BJ (cell line): ENCODE data around the gene DSC2. TPM values are rescaled to one million over a fixed set of nuclear protein-coding genes. Genes with fewer than 3 reads are reported as not detected.

Experiments used
- CTCF ChIA-PET: fragments of 350-600 bp; formaldehyde crosslinking; extraction: SDS; loops from one replicate; lab custom pipeline; 2021; ENCODE audit warnings: antibody characterized with exemption, inconsistent platforms; lab: Yijun Ruan, JAX
- POLR2A ChIA-PET: fragments of 300-600 bp; sonication (Branson Sonifier 250); formaldehyde crosslinking; extraction: SDS; loops from one replicate; lab custom pipeline; 2021; ENCODE audit warnings: antibody characterized with exemption; lab: Charles Lee
- DNase-seq: peaks from one replicate; pipeline ENCODE4 v3.0.0-alpha.2; 2011; ENCODE audit warnings: low read depth
- H3K27me3 ChIP-seq: 2 replicates; pipeline ENCODE4 v1.6.0; 2011; ENCODE audit warnings: low read length; ENCODE audit not compliant: control insufficient read depth, insufficient read depth
- H3K36me3 ChIP-seq: 2 replicates; pipeline ENCODE4 v1.5.1; 2011; ENCODE audit warnings: low read length; ENCODE audit not compliant: control insufficient read depth, insufficient read depth
- H3K4me3 ChIP-seq: 2 replicates; pipeline ENCODE4 v1.5.1; 2011; ENCODE audit warnings: low read depth, mild to moderate bottlenecking, control low read depth, low read length
- polyA plus RNA-seq: library from polyadenylated mRNA; depleted of rRNA; stranded (reverse); fragments of >200 nt; gene quantifications from 2 replicates; pipeline ENCODE4 v1.2.3, GENCODE V29; 2011
- TF ChIP-seq, protein P1 (sequence below): IDR thresholded peaks from 2 replicates; pipeline ENCODE4 v1.5.1; 2011; ENCODE audit warnings: low read depth, mild to moderate bottlenecking, control low read depth, inconsistent platforms, low read length, moderate library complexity; ENCODE audit not compliant: insufficient read depth

DSC2 gene
- polyA plus RNA-seq, 1 experiment: not detected

DNA sequence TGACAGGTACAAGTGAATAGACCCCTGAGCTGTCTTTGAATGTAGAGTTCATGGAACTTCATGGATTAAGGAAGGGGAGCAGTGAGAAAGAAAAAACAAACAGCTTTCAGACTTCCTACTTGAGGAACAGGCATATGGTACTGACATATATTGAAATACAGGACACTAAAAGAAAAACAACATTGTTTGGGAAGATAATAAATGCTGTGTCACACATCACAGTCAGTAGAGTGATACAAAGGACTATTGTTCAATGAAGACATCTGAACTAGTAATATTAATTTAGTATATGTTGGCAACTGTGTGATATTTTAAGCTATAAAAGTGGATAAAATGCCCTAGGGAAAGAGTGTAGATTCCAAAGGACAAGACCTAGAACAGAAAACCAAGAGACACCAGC is 3.3 kb downstream of the DSC2 start:
- TF ChIP-seq, protein P1, sequence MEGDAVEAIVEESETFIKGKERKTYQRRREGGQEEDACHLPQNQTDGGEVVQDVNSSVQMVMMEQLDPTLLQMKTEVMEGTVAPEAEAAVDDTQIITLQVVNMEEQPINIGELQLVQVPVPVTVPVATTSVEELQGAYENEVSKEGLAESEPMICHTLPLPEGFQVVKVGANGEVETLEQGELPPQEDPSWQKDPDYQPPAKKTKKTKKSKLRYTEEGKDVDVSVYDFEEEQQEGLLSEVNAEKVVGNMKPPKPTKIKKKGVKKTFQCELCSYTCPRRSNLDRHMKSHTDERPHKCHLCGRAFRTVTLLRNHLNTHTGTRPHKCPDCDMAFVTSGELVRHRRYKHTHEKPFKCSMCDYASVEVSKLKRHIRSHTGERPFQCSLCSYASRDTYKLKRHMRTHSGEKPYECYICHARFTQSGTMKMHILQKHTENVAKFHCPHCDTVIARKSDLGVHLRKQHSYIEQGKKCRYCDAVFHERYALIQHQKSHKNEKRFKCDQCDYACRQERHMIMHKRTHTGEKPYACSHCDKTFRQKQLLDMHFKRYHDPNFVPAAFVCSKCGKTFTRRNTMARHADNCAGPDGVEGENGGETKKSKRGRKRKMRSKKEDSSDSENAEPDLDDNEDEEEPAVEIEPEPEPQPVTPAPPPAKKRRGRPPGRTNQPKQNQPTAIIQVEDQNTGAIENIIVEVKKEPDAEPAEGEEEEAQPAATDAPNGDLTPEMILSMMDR: no peak
- Histone ChIP-seq H3K27me3 (no peaks in the 10 kb centered on the region), H3K4me3 (no peak overlapping the region), H3K36me3 (no peaks in the 10 kb centered on the region)
- POLR2A ChIA-PET: no interaction called here
- DNase-seq: no peak
- CTCF ChIA-PET: no interaction called here

DNA sequence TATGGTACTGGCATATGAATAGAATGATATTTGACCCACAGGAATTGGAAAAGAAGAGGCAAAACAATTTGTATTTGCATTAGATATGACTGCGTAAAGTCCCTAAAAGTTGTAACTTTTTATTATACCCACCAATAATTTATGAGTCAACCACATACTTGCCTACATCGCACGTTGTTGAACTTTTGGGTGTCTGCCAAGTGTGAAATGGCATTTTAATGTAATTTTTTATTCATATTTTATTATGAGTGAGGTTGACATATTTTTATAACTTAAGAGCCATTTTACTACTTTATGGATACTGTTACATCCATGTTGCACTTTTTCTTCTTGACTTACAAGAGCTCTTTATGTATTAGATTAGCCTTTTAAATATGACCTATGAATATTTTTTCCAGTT is 4.6 kb downstream of the DSC2 start:
- TF ChIP-seq, protein P1: no peak
- Histone ChIP-seq H3K4me3 (no peak overlapping the region), H3K36me3 (no peaks in the 10 kb centered on the region), H3K27me3 (no peaks in the 10 kb centered on the region)
- CTCF ChIA-PET: interaction anchor here (0.8 kb wide), 1 partner anchor 463 kb away, joined by 3 read pairs; no protein-coding TSS in a partner anchor
- no peak for DNase-seq
- POLR2A ChIA-PET: no interaction called here

DNA sequence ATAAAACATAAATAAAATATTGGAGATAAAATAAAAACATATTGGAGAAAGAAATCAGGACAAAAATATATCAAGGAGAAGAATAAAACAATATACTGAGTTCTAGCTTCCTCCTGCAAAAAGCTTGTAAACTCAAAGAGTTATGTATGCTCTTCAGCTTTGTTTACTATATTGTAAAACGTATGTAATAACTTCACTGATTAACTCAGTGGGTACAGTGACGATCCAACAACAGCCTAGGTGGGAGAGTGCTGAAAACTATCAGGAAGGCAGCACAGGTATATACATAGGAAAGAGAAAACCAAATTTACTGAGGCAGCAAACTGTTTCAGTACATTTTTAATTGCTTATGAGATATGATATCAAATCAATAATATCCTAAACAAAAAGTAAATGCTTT is 8.3 kb downstream of the DSC2 start:
- Histone ChIP-seq H3K27me3 (no peaks in the 10 kb centered on the region), H3K4me3 (no peak overlapping the region), H3K36me3 (no peaks in the 10 kb centered on the region)
- no peak for DNase-seq
- TF ChIP-seq, protein P1: no peak
- POLR2A ChIA-PET: no interaction called here
- CTCF ChIA-PET: no interaction called here

DNA sequence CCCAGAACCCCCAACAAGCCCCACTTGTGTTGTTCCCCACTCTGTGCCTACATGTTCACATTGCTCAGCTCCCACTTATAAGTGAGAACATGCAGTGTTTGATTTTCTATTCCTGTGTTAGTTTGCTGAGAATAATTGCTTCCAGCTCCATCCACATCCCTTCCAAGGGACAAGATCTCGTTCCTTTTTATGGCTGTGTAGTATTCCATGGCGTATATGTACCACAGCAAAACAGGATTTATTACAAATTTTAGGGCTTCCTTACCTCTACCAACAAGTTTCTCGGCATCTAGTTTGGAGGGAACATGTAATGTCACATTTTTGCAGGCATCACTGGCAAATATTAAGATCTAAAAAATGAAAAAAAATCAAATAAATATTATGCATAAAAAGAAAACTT is 8.9 kb downstream of the DSC2 start:
- H3K36me3 ChIP-seq: no peaks in the 10 kb centered on the region
- H3K27me3 ChIP-seq: no peaks in the 10 kb centered on the region
- DNase-seq: no peak
- H3K4me3 ChIP-seq: no peak overlapping the region
- POLR2A ChIA-PET: no interaction called here
- CTCF ChIA-PET: no interaction called here
- TF ChIP-seq, protein P1: no peak

DNA sequence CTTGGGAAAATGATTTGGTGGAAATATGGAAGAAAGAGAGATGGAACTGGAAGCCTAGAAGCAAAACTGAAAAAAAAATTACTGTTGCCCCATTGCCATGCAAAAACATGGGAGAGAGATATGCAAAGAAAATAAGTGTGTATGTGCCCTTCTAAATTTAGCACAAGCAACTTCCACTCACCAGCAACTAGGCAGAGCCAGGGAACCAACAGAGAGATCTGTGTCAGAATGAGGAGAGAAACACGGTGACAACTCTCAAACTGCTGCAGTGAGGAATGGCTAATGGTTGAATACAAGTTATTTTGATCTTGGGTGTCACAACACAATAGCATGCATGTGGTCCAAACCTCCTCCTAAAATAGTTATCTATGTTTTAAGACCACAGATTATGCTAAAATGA is 10.9 kb downstream of the DSC2 start:
- no peak overlapping the region for H3K4me3 ChIP-seq
- ChIA-PET CTCF (no interaction called here), POLR2A (no interaction called here)
- no peak for DNase-seq
- no peaks in the 10 kb centered on the region for H3K36me3 ChIP-seq
- TF ChIP-seq, protein P1: no peak
- H3K27me3 ChIP-seq: no peaks in the 10 kb centered on the region
